OCI-LY1 (cell line): ENCODE data around the gene HSD17B14.

Experiments used
- H2AFZ ChIP-seq: fragments of 200-600 bp; sonication (generic), shearing (Covaris generic); 2 replicates; pipeline ENCODE4 v1.6.0; 2014; ENCODE audit warnings: antibody characterized with exemption, mild to moderate bottlenecking, low read length
- H3F3A ChIP-seq: fragments of 200-600 bp; sonication (generic), shearing (Covaris generic); 2 replicates; pipeline ENCODE4 v1.6.0; 2014; ENCODE audit warnings: mild to moderate bottlenecking, antibody characterized with exemption, low read length, moderate library complexity; ENCODE audit not compliant: insufficient read depth
- H3K27ac ChIP-seq: fragments of 200-600 bp; sonication (generic); 2 replicates; pipeline ENCODE4 v1.5.1; 2014; ENCODE audit warnings: low read length, mixed run types, mild to moderate bottlenecking, low read depth; ENCODE audit not compliant: poor library complexity, severe bottlenecking
- H3K27me3 ChIP-seq: fragments of 200-600 bp; sonication (generic); 2 replicates; pipeline ENCODE4 v1.6.0; 2014; ENCODE audit warnings: antibody characterized with exemption, mild to moderate bottlenecking, low read length, moderate library complexity; ENCODE audit not compliant: insufficient read depth
- H3K36me3 ChIP-seq: fragments of 200-600 bp; sonication (generic); 2 replicates; pipeline ENCODE4 v1.6.1; 2014; ENCODE audit warnings: mild to moderate bottlenecking, antibody characterized with exemption, low read length, moderate library complexity, mixed read lengths; ENCODE audit not compliant: insufficient read depth
- H3K4me1 ChIP-seq: fragments of 200-600 bp; sonication (generic); 2 replicates; pipeline ENCODE4 v1.5.1; 2014; ENCODE audit warnings: mild to moderate bottlenecking, low read length, moderate library complexity; ENCODE audit not compliant: insufficient read depth, severe bottlenecking
- H3K4me2 ChIP-seq: fragments of 200-600 bp; sonication (generic), shearing (Covaris generic); 2 replicates; pipeline ENCODE4 v1.6.1; 2014; ENCODE audit warnings: low read length
- H3K4me3 ChIP-seq: fragments of 200-600 bp; sonication (generic); 2 replicates; pipeline ENCODE4 v1.5.1; 2014; ENCODE audit warnings: low read length, low read depth, mild to moderate bottlenecking, mixed read lengths; ENCODE audit not compliant: poor library complexity, severe bottlenecking
- H3K79me2 ChIP-seq: fragments of 200-600 bp; shearing (Covaris generic); 2 replicates; pipeline ENCODE4 v1.6.1; 2016; ENCODE audit warnings: mixed run types, low read length, mixed read lengths; ENCODE audit not compliant: insufficient read depth
- H3K9ac ChIP-seq: fragments of 200-600 bp; sonication (generic), shearing (Covaris generic); 2 replicates; pipeline ENCODE4 v1.6.1; 2014; ENCODE audit warnings: mild to moderate bottlenecking, low read length, mixed read lengths
- H3K9me2 ChIP-seq: fragments of 200-600 bp; sonication (generic), shearing (Covaris generic); 2 replicates; pipeline ENCODE4 v1.6.1; 2014; ENCODE audit warnings: low read depth, mild to moderate bottlenecking, low read length, mixed read lengths
- H3K9me3 ChIP-seq: fragments of 200-600 bp; shearing (Covaris generic); 2 replicates; pipeline ENCODE4 v1.6.1; 2014; ENCODE audit warnings: low read length, mixed read lengths
- H4K20me1 ChIP-seq: fragments of 200-600 bp; sonication (generic), shearing (Covaris generic); 2 replicates; pipeline ENCODE4 v1.6.0; 2016; ENCODE audit warnings: mild to moderate bottlenecking, low read length; ENCODE audit not compliant: insufficient read depth
- EZH2 ChIP-seq: fragments of 200-600 bp; sonication (generic), shearing (Covaris generic); IDR thresholded peaks from 2 replicates; pipeline ENCODE4 v1.8.0; 2017; ENCODE audit warnings: borderline replicate concordance, mixed run types, mild to moderate bottlenecking, antibody characterized with exemption, low read length, moderate library complexity, mixed read lengths
- TF ChIP-seq, protein P1 (sequence below): fragments of 200-600 bp; sonication (generic), shearing (Covaris generic); IDR thresholded peaks from 2 replicates; pipeline ENCODE4 v1.5.1; 2017; ENCODE audit warnings: mild to moderate bottlenecking, antibody characterized with exemption, low read length, moderate library complexity, mixed read lengths

The HSD17B14 gene

GRCh38 chr19:48845384-48845783 is 9.1 kb upstream of the HSD17B14 start:
- no peaks in the 10 kb centered on the region for H3K4me1 ChIP-seq
- no peak overlapping the region for H3K27ac ChIP-seq
- no peak overlapping the region for H3K9ac ChIP-seq
- H3F3A ChIP-seq = no peaks in the 10 kb centered on the region
- H3K36me3 ChIP-seq = no peaks in the 10 kb centered on the region
- no peaks in the 10 kb centered on the region for H3K9me2 ChIP-seq
- no peaks in the 10 kb centered on the region for H4K20me1 ChIP-seq
- TF ChIP-seq, protein P1, sequence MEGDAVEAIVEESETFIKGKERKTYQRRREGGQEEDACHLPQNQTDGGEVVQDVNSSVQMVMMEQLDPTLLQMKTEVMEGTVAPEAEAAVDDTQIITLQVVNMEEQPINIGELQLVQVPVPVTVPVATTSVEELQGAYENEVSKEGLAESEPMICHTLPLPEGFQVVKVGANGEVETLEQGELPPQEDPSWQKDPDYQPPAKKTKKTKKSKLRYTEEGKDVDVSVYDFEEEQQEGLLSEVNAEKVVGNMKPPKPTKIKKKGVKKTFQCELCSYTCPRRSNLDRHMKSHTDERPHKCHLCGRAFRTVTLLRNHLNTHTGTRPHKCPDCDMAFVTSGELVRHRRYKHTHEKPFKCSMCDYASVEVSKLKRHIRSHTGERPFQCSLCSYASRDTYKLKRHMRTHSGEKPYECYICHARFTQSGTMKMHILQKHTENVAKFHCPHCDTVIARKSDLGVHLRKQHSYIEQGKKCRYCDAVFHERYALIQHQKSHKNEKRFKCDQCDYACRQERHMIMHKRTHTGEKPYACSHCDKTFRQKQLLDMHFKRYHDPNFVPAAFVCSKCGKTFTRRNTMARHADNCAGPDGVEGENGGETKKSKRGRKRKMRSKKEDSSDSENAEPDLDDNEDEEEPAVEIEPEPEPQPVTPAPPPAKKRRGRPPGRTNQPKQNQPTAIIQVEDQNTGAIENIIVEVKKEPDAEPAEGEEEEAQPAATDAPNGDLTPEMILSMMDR = no peak
- no peak for TF ChIP-seq EZH2
- no peak overlapping the region for H2AFZ ChIP-seq
- H3K4me2 ChIP-seq = no peak overlapping the region
- no peaks in the 10 kb centered on the region for H3K79me2 ChIP-seq
- no peak overlapping the region for H3K4me3 ChIP-seq
- H3K9me3 ChIP-seq = no peaks in the 10 kb centered on the region
- no peaks in the 10 kb centered on the region for H3K27me3 ChIP-seq

DNA sequence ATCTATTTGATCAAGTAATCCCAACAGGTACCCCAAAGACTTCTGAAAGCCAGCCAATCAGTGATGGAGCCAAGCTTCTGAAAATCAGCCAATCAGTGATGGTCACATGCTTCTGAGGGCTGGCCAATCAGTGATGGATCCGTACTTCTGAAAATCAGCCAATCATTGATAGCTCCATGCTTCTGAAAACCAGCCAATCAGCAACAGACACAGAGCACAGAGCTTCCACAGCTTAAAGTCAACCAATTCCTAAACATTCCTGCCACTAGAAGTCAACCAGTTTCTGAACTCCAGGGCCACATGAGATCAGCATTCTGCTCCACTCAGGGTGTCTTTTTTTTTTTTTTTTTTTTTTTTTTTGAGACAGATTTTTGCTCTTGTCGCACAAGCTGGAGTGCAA is 8.2 kb upstream of the HSD17B14 start:
- H3K4me2 ChIP-seq = no peak overlapping the region
- no peaks in the 10 kb centered on the region for H3K9me2 ChIP-seq
- H4K20me1 ChIP-seq = no peaks in the 10 kb centered on the region
- no peaks in the 10 kb centered on the region for H3K4me1 ChIP-seq
- no peak overlapping the region for H3K4me3 ChIP-seq
- no peaks in the 10 kb centered on the region for H3F3A ChIP-seq
- TF ChIP-seq, protein P1 = no peak
- no peak overlapping the region for H3K9ac ChIP-seq
- H3K36me3 ChIP-seq = no peaks in the 10 kb centered on the region
- H3K9me3 ChIP-seq = no peaks in the 10 kb centered on the region
- H2AFZ ChIP-seq = no peak overlapping the region
- H3K79me2 ChIP-seq = no peaks in the 10 kb centered on the region
- H3K27me3 ChIP-seq = no peaks in the 10 kb centered on the region
- H3K27ac ChIP-seq = no peak overlapping the region

DNA sequence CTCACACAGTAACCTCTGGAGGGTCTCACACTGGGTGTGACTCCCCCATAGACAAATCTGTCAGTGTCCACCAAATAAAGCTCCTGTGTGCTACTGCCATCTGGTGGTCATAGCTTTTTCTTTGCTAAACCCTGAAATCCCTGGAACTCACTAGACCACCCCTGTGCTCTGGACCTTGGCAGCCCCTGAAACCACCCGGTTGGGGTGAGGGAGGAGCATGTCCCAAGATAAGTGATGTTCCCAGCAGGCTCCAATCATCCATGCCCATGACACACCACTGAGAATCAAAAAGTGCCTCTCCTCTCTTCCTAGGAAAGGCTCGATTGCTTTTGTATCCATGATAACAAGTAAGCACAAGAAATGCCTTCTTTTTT is 6.5 kb upstream of the HSD17B14 start:
- H3K79me2 ChIP-seq = no peaks in the 10 kb centered on the region
- H3F3A ChIP-seq = no peaks in the 10 kb centered on the region
- no peak overlapping the region for H2AFZ ChIP-seq
- H3K27ac ChIP-seq = no peak overlapping the region
- H4K20me1 ChIP-seq = no peaks in the 10 kb centered on the region
- no peak overlapping the region for H3K4me2 ChIP-seq
- H3K4me3 ChIP-seq = no peak overlapping the region
- TF ChIP-seq, protein P1 = peak; percentile 79
- TF ChIP-seq EZH2 = no peak
- H3K36me3 ChIP-seq = no peaks in the 10 kb centered on the region
- no peaks in the 10 kb centered on the region for H3K27me3 ChIP-seq
- no peaks in the 10 kb centered on the region for H3K4me1 ChIP-seq
- H3K9ac ChIP-seq = no peak overlapping the region
- no peaks in the 10 kb centered on the region for H3K9me2 ChIP-seq
- no peaks in the 10 kb centered on the region for H3K9me3 ChIP-seq
